Stimulated activated CD8-positive, alpha-beta memory T cell treated with anti-CD3 and anti-CD28 coated beads, Interleukin-2, amount 100 ng/mL, for 1 hour (primary cell): Measurements from ENCODE around the gene CD164.
A peak's percentile ranks its signal among the peaks of the same experiment; 100 is the strongest.

Experiments
- DNase-seq, 2 donors: peaks; one replicate each; pipeline ENCODE4 v3.0.0-alpha.2; 2020; ENCODE audit warnings: low read depth in 2 of 2

Gene CD164

DNA sequence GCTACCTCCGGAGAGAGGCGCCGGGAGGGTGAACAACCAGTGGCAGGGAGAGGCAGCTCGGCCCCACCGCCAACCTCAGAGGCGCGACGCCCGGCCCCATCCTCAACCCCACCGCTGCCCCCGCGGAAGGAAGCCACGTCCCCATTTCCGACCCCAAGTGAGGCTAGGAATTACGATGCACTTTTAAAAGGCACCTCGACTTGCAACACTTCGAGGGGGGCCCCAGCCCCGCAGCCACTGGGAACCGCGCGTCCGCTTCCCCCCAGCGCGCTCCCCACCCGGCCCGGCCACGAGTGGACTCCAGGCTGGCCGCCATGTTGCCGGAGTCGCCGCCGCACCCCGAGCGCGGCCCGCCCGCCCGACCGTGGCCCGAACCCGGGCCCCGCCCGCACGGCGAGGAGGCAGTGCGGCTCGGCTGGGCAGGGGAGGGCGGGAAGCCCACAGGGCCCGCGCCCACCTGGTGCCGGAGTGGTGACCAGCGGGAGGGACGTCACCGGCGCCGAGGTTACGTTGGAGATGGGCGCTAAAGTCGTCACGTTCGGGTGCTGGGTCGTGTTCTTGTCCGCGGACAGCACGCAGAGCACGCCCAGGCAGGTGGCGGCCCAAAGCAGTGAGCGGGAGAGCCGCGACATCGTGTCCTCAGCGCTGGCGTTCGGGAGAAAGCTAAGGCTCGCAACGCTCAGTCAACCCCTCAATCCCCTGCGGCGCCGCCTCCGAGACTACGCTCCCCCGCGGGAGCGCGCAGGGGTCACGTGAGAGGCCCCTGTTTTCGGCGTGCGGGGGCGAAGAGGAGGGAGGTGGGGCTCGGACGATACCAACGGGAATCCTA is at the start of gene CD164:
CD164 (minus strand) TSS at position 721 of the 829 bp plus-strand sequence; CDS start at position 632, 89 bp downstream.
- DNase-seq, result peak; percentile 87 to 89

DNA sequence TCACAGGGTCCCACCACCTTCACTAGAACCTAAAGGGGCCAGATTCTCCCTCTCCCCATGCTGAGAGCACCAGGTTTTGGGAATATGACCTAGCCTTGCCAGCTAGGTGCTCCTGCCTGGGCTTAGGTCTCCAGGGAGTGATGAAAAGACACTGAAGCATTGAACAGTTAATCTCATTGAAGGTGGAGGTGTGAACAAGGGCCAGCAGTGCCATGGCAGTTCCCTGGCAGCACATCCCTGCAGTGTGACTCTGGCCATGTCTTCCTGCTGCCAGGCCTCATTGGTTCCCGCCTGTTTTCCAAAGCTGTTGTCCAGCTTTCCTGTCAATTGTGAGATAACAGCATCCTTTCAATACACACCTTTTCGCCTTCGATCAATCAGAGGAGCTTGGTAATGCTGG is 47.2 kb upstream of the CD164 start:
- DNase-seq, result no peak

DNA sequence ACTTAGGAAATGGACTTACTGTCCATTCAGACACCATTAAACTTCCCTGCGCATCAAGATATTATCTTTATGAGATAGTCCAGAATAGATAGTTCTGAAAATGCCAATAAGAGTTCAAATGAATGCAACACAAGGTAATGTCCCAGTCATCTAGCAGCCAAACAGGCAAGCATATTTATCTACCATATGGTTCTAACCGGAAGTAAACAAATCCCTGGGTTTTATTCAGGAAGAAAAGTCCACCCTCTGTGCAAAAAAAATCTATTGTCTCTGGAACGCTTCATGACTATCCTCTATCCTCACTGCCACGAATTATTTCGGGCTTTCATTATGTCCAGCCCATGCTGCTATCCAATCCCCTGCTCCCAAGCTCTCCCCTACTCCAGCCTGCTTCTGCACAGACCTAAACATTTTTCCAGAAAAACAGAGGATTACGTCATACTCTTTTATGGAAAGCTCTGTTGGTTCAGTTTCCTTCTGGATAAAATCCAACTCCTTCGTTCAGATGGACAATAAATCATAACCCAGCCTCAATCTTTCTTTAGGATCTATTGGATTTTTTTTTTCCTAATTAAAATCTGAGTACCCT is 46.7 kb upstream of the CD164 start:
- no peak for DNase-seq

DNA sequence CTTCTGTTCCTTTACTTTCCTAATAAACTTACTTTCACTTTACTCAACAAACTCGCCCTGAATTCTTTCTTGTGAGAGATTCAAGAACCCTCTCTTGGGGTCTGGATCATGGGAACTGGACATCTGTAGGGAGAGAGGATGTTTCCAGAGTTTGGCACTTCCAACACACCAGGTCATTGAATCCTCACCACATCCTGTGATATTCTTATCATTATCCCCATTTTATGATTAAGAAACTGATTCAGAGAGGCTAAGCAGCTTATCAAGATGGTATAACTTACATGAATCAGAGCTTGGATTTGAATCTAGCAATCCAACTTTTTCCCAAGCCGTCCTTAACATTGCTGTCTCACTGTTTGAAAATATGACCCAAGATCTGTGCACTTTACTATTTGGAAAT is 42.7 kb upstream of the CD164 start:
- DNase-seq, result no peak

DNA sequence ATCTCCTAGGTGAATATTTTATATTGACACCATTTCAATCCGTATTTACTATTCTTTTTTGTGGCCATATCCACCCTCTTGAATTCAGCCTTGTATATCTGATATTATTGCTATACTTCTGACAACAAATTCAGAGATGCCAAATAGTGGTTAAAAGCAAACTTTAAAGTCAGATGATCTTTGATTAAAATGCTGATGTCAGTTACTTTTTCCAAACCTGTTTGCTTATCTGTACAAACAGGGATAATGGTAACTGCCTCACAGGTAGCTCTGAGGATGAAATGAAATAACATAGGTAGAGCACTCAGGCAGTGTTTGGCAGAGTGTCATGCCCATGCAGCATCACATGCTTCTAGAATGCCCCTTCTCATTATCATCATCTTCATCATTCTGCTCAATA is 38.9 kb upstream of the CD164 start:
- no peak for DNase-seq

DNA sequence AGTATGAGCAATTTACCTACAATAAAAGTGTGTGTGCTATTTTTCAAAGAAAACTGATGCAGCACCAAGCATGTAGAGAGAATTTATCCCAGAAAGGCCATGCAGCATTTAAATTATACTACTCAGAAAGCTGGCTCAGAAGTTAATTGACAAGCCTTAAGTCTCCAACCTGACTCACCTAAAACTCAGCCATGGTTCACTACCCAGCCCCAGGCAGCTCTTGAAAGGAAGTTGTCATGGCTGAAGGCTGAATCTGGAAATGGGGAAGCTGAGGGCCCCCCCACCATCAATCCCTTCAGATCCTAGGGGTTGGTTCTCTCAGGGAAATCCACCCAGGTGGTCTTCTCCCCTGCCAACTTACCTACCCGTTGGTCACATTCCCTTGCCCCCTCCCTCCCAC is 38.5 kb upstream of the CD164 start:
- no peak for DNase-seq

DNA sequence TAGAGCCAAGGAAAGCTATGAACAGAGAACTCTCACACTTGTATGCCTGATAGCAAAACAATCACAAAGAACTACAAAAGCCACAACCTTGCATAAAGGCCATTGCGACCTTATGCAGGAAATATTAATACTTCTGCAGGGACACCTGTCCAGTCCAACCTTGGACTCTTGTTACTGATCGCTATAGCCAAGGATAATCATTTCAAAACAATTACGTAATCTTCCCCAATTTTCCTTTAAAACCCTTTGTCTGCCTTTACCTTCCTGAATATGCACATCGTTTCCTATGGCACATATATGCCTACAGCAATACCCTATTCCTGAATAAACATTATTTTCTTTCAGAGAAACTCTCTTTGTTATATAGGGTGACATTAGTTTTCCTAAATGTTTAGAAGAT is 35.4 kb upstream of the CD164 start:
- no peak for DNase-seq

DNA sequence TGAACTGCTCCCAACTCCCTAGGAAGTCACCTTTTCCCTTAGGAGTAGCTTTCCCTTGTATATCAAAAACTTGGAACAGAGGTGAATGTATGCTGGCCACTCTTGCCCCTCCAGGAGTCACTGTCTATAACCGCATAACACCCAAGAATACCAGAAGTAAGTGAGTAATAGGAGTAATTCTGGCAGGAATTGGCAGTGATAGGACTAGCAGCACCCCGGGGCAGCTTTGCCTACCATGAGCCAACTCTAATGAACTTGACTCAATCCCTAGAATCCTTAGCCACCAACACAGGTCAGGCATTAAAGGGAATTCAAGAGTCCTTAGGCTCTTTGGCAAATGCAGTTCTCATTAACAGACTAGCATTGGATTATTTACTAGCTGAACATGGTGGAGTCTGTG is 28.8 kb upstream of the CD164 start:
- no peak for DNase-seq

DNA sequence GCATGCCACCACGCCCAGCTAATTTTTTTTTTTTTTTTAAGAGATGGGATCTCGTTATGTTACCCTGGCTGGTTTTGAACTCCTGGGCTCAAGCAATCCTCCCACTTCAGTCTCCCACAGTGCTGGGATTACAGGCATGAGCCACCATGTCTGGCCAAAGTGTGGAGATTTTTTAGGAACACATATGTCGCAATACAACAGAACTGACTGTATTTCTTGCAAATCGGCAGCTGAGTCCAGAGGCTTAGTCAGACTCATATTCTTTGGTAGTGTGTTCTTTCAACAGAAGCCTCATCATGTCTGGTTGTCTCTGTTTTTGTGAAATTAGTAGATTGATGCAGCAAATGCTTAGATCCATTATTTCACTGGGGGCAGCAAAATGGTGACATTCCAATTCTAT is 23.9 kb upstream of the CD164 start:
- DNase-seq, result no peak

DNA sequence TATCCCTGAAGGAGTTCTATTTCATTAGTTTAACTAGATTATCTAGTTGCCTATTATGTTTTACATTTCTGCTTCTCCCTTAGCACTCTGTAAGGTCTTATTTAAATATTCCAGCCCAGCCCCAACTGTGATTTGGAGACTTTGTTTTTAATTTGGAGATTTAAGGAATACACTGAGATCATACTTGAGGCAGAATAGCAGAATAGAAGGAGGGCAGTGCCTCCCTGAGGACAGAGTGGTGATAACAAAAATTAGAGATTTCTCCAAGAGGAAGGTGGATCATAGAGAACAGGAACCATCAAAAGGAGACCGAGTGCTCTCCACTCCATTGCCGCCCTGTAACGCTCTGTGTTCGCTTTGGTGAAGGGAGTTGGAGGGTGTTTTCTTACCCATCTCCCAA is 14.8 kb upstream of the CD164 start:
- DNase-seq, result no peak

DNA sequence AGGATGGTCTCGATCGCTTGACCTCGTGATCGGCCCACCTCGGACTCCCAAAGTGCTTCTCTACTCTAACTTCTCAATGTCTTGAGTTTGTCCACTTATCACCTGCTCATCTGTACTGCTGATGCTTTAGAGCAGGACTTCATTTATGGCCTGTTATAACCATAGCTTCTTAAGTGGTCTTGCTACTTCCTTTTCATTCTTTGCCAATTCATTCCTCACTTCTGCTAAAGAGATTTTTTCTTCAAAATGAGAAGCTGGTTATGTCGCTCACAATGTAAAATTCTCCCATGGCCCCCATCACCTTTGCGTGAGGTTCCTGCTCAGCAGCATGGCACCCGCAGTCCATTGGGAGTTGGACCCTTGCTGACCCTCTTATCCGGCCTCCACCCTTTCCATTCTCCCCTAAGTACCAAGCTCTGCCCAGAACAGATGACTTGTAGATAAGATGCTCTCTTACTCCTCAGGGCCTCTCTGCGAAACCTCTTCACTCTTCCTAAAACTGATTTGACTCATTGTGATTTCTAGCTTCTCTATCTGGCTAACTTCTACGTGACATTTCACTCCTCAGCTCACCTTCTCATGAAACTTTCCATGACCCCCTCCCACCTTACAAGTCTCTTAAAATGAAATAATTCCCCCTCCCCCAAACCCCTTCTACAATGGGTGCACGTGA is 13.9 kb upstream of the CD164 start:
- no peak for DNase-seq

DNA sequence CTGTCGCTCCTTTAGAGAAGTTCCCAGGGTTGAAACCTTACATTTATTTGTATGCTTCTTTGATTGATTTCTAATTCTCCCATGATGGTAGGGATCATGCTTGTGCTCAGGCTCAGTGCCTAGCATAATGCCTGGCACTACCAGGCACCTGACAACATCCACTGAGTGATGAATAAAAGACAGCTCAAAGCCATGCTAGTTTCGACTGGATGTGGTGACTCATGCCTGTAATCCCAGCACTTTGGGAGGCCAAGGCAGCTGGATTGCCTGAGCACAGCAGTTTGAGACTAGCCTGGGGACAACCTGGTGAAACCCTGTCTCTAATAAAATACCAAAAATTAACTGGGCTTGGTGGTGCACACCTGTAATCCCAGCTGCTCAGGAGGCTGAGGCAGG is 11.6 kb upstream of the CD164 start:
- no peak for DNase-seq

DNA sequence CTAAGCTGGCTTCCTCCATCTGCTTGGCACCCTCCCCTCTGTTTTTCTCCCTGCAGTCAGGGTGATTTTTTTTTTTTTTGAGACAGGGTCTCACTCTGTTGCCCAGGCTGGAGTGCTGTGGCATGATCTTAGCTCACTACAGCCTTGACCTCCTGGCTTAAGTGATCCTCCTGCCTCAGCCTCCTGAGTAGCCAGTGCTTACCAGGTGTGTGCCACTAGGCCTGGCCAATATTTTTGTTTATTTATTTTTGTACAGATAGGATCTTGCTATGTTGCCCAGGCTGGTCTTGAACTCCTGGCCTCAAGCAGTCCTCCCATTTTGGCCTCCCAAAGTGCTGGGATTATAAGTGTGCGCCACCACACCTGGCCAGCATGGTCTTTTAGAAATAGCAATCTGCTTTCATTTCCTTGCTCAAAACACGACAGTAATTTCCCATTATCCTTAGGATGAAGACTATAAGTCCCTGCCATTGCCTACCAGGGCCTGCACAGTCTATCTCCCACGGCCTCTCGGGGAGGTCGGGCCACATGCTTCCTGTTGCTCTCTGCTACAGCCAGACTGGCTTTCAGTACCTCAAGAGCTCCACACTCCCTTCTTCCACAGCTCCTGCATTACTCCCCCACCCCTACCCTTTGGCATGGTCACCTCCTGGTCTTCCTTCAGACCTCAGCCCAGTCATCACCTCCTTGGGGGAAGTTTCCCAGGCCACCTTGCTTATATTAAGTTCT is 11.1 kb upstream of the CD164 start:
- no peak for DNase-seq

DNA sequence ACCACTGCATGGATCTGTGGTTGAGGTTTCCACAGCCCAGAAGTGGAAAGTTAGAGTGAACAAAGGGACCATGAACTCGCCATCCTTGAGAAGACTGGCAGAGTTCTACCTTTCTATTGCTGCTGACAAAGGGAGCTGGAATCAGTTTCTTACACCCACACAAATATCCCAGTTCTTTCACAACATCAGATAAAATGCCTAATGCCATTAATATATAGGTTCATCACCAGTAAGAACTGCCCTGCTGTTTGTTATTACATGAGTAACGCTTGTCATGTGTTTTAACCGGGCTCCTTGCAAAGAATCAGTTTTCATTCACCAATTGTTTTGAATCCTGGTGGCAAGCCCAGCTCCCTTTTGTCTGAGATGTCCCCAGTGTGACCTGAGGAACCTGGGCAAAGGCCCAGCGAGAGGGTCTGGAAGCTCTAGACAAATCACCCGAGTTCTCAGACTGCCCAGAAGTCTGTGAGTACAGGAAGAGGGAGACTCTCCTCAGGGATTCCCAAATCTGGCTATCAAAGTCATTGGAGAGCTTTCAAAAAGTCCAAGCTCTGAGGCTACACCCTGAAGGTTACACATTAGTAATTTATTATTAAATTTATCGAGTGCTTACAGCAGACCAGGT is 7.5 kb upstream of the CD164 start:
- DNase-seq, result no peak

DNA sequence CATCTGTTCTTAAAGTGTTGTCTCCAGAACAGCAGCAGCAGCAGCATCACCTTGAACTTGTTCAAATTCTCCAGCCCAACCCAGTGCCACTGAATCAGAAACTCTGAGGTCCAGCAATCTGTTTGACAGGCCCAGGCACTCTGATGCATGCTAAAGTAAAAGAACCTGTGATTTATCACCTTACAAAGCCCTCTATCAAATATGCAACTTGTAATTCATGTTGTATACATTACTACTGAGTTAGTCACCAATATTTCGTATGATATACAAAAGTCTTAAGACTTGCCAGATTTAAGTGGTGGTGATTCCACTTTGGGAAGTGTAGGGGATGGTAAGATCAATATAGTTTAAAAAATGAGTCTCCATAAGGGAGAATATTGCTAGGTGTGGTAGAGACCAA is 6.0 kb upstream of the CD164 start:
- DNase-seq, result no peak

DNA sequence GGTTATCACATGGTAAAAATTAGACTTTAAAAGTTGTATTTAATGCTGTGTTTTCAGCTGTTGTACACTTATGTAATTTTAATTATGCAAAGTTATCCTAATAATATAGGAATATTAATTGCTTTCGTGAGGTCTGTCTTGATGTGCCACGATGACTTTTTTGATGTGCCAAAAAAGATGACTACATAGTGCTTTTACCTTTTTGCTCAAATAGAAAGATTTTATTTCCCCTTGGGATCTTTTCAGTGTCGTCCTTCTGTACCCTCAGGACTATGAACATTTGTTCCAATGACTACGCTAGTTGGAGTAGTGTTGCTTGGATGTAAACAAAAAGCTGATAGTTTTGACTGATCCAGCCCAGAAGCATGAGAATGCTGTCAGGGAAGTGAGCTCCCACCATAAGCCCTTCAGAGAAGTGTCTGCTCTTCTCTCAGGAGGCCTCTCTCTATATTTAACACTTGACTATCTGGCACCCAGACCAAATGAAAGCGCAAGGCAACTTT is 1.2 kb upstream of the CD164 start:
- no peak for DNase-seq

DNA sequence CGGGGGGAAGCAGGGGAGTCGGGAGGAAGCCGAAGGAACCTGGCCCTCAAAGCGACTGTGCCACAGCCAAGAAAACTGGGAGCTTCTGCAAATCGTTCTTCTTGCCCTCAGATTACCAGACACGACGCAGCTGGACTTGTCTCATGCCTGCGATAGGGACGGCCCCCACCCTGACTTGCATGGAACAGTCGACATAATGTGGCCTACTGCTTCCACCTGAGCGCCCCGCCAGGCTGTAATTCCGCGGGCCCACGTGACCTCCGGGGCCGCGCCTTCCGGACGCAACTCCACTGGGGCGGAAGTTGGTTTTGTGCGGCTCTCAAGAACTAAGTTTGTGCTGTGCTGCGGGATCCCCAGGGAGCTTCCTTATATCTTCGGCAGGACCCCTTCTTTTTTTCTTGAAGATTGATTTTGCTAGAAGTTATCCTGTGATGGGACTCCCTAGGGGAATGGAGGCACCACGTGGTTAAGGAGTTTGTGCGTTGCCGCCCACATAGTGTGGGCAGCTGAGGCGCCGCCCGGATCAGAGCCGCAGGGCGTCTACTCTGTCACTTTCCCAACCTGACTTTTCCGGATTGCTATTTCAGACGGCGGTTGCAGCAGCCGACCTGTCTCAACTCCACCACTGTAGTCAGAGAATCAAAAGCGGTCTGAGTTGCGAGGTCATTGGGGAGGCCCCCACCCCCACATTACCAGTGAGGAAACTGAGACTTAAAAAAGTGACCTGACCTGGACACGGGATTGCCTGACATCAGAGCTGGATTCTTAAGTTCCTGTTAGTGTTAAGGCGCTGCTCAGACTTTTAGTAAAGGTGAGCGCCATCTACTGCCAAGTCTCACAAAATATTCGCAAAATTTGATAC is 540 bp upstream of the CD164 start:
- DNase-seq, result peak; percentile 82 to 83

DNA sequence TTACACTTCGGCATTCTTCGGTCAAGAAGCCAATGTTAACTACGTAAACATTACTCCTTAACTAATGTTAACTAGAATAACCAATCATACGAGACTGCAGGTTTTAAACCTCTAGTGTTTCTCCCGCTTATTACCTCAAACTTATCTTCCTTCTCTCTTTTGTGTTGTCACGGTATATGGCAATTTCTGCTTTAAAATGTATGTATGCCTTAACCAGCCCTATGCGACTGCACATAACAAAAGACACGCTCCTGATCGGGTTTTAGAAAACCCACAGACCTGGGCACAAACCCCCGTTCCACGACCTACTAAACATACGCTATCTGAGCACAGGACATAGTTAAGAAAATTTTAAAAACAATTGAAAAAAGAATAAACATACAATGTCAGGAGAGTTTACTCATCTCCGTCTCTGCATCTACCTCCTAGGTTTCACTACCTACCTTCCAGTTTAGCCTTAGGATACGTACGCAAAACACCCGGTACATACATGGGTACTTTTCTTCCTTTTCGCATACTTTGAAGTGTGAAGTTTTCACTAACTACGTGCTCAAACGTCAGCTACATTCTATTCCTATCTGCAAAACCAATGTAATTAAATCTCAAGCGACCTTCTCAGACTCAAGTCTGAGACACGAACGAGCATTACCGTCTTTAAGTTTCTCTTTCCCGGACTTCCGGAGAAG is 1.1 kb downstream of the CD164 start:
- DNase-seq, result no peak

DNA sequence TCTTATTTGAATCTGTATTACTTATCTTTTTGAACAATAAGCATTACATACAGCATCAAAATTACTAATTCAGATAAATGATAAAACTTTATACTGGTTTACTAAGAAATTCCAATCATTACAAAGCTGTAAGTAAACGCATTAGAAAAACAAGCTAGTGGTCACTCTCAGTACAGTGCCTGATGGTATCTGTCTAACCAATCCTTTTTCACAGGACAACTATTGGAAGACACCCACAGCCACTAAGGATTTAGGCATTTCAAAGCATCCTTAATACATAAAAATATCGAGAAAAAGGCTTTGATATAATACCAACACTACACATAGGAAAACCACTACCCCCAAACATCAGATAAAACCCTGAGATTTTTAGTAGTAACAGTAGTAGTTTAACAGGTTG is 2.6 kb downstream of the CD164 start:
- no peak for DNase-seq

DNA sequence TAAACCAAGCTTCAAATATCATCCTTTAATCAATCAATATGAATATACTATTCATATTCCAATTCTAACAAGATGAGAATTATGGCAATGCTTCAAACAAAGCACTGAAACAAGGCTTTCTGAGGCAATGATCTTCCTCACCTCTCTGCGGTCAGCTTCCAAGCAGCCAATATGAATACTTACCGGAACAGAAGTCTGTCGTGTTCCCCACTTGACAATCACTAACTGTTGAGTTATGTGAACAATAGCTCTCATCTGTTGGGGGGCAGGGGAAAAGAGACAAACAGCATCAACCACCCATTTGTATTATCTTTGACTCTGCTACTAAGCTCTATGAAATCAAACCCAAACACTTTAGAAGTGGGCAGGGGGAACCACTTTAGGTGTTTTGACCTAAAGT is 4.5 kb downstream of the CD164 start:
- DNase-seq, result no peak
